HEK293T (cell line): Measurements from ENCODE around the gene VTI1A.

ENCODE experiments used
- ARNT ChIP-seq: fragments of 450-650 bp; IDR thresholded peaks from 2 replicates; pipeline ENCODE4 v1.6.1; 2017; ENCODE audit warnings: mild to moderate bottlenecking
- BHLHE40 ChIP-seq: fragments of 450-650 bp; IDR thresholded peaks from 2 replicates; pipeline ENCODE4 v1.6.1; 2016; ENCODE audit warnings: mild to moderate bottlenecking, moderate library complexity, borderline replicate concordance
- ELF4 ChIP-seq: fragments of 450-650 bp; IDR thresholded peaks from 2 replicates; pipeline ENCODE4 v1.6.1; 2017; ENCODE audit warnings: antibody characterized with exemption
- FOXA1 ChIP-seq: fragments of 450-650 bp; IDR thresholded peaks from 2 replicates; pipeline ENCODE4 v1.6.1; 2016; ENCODE audit warnings: mild to moderate bottlenecking
- FOXK2 ChIP-seq: fragments of 450-650 bp; IDR thresholded peaks from 2 replicates; pipeline ENCODE4 v1.6.1; 2016; ENCODE audit warnings: mild to moderate bottlenecking
- FOXM1 ChIP-seq: fragments of 450-650 bp; IDR thresholded peaks from 2 replicates; pipeline ENCODE4 v1.6.1; 2017; ENCODE audit warnings: mild to moderate bottlenecking, borderline replicate concordance
- HDGF ChIP-seq: fragments of 450-650 bp; IDR thresholded peaks from 2 replicates; pipeline ENCODE4 v1.6.1; 2017; ENCODE audit warnings: antibody characterized with exemption, borderline replicate concordance
- L3MBTL2 ChIP-seq: fragments of 450-650 bp; conservative IDR thresholded peaks from 2 replicates; pipeline ENCODE4 v1.6.1; 2016; ENCODE audit warnings: mild to moderate bottlenecking
- LEF1 ChIP-seq: fragments of 450-650 bp; IDR thresholded peaks from 2 replicates; pipeline ENCODE4 v1.6.1; 2017; ENCODE audit warnings: mild to moderate bottlenecking, borderline replicate concordance
- NFRKB ChIP-seq: fragments of 450-650 bp; IDR thresholded peaks from 2 replicates; pipeline ENCODE4 v1.6.1; 2016; ENCODE audit warnings: mild to moderate bottlenecking, moderate library complexity
- PKNOX1 ChIP-seq: fragments of 450-650 bp; IDR thresholded peaks from 2 replicates; pipeline ENCODE4 v1.6.1; 2016
- SP1 ChIP-seq: fragments of 450-650 bp; IDR thresholded peaks from 2 replicates; pipeline ENCODE4 v1.6.1; 2017
- SUZ12 ChIP-seq: fragments of 450-650 bp; IDR thresholded peaks from 2 replicates; pipeline ENCODE4 v1.6.1; 2016; ENCODE audit warnings: mild to moderate bottlenecking
- ZNF384 ChIP-seq: fragments of 450-650 bp; IDR thresholded peaks from 2 replicates; pipeline ENCODE4 v1.6.1; 2016

DNA sequence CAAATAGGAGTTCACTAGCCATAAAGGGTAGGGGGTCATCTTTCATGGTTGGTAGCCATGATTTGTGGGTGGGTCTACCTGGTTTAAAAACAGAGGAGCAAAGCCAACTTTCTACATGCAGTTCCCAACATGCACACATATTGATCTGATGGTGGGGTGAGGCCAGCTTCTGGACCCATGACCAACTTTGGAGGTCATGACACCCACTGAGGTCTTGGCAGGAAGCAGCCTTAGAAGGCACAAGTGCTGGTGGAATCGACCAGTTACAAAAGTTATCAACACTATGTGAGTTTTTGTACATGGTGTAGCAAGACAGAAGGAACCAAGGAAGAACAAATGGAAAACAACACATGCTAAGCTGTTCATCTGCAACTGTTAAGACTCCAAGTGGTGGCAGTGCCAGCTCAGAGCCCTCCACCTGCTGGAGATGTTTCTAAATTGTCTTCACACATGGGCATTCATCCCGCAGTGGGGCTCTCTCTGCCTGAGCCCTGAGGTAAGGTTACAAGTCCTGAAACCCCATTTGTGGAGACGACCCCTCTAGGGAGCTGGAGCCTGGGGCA, 401.9 kb downstream of the VTI1A start:
- TF ChIP-seq HDGF = no peak
- TF ChIP-seq PKNOX1 = no peak
- no peak for TF ChIP-seq ELF4
- no peak for TF ChIP-seq SUZ12
- no peak for TF ChIP-seq SP1
- TF ChIP-seq ZNF384 = no peak
- TF ChIP-seq FOXK2 = no peak
- no peak for TF ChIP-seq FOXM1
- no peak for TF ChIP-seq FOXA1
- no peak for TF ChIP-seq LEF1
- no peak for TF ChIP-seq ARNT
- TF ChIP-seq BHLHE40 = no peak
- TF ChIP-seq NFRKB = no peak
- TF ChIP-seq L3MBTL2 = no peak
